Lung (tissue), 12 donors: Measurements from ENCODE around the gene L3HYPDH. TPM values are rescaled to one million over a fixed set of nuclear protein-coding genes. Genes with fewer than 3 reads are reported as not detected.

Experiments used
- ATAC-seq: fragments of 200-7000 bp; cut with Tn5 transposase; one replicate; pipeline ENCODE4 v1.9.1; 2020; ENCODE audit warnings: moderate number of reproducible peaks; ENCODE audit not compliant: insufficient read depth, low FRiP score
- DNase-seq, 3 donors: peaks; one replicate each; pipeline ENCODE4 v3.0.0-alpha.2; 2013 to 2017
- H3K27ac ChIP-seq, 2 donors: one replicate each; pipeline ENCODE4 v1.5.1; 2013; ENCODE audit warnings: mild to moderate bottlenecking in 2 of 2, moderate library complexity in 2 of 2, control low read depth in 1 of 2, inconsistent platforms in 1 of 2, low read depth in 1 of 2, low read length in 1 of 2
- H3K27me3 ChIP-seq, 3 donors: one replicate each; pipeline ENCODE4 v1.5.1; 2013; ENCODE audit warnings: low read length in 2 of 3; ENCODE audit not compliant: control insufficient read depth in 3 of 3, insufficient read depth in 3 of 3
- H3K36me3 ChIP-seq, 4 donors: one replicate each; pipeline ENCODE4 v1.5.1; 2013; ENCODE audit warnings: low read length in 4 of 4, mild to moderate bottlenecking in 1 of 4, moderate library complexity in 1 of 4; ENCODE audit not compliant: control insufficient read depth in 4 of 4, insufficient read depth in 4 of 4
- H3K4me1 ChIP-seq, 5 donors: one replicate each; pipeline ENCODE4 v1.5.1; 2013; ENCODE audit warnings: low read length in 5 of 5, mild to moderate bottlenecking in 2 of 5, moderate library complexity in 1 of 5; ENCODE audit not compliant: control insufficient read depth in 5 of 5, insufficient read depth in 5 of 5
- H3K4me3 ChIP-seq: one replicate; pipeline ENCODE4 v1.5.1; 2013; ENCODE audit warnings: mild to moderate bottlenecking, control low read depth, moderate library complexity
- H3K9ac ChIP-seq, 2 donors: one replicate each; pipeline ENCODE4 v1.5.1; 2013; ENCODE audit warnings: low read length in 2 of 2, control low read depth in 1 of 2; ENCODE audit not compliant: insufficient read depth in 1 of 2
- H3K9me3 ChIP-seq, 4 donors: one replicate each; pipeline ENCODE4 v1.5.1; 2013; ENCODE audit warnings: low read length in 3 of 4, mild to moderate bottlenecking in 1 of 4, moderate library complexity in 1 of 4; ENCODE audit not compliant: control insufficient read depth in 4 of 4, insufficient read depth in 3 of 4
- CTCF ChIP-seq: IDR thresholded peaks from 2 replicates; pipeline ENCODE4 v1.5.1; 2012; ENCODE audit warnings: mild to moderate bottlenecking; ENCODE audit errors: control extremely low read depth, extremely low read depth
- WGBS, 2 donors: extraction: QIAGEN DNeasy Blood & Tissue Kit; methylation state at CpG; one replicate each; pipeline ENCODE4 v1.1.7; 2013; 5-methylcytosine and 5-hydroxymethylcytosine counted together
- polyA plus RNA-seq, 2 donors: library from polyadenylated mRNA; stranded (reverse); fragments of 200-250 nt; gene quantifications; one replicate each; pipeline ENCODE4 v1.2.1, GENCODE V29; 2013
- total RNA-seq, 2 donors: library from RNA; depleted of rRNA in 1 of 2; stranded (reverse); fragments of >200 nt in 1 of 2; gene quantifications; one replicate each; pipeline ENCODE4 v1.2.1, GENCODE V29; 2014 to 2021
- donor health status: control.
- donor health status: control.
- donor health status: Bipolar disorder and iron deficiency.
- donor health status: healthy.
- donor health status: DM: yes; HTN: yes; CAD: no.

The L3HYPDH gene
- total and polyA plus RNA-seq, 4 donors = 17.1 to 32.8 (median 25.0) TPM

DNA sequence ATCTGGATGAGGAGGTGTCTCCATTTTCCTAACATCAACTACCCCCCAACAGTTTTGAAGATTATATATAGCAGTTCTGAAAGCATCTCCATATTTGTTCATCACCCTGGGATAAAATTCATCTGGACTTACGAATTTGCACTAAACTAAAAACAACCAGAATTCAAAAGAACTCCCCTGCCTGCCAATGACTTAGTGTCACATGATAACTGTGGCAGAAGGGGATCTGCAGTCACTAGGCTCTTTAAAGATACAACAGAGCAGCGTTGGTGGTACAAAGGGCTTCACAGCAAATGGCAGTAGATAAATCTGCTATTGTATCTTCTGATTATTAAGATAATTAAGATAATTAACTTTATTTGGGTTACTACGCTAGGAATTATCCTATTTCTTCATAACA is 49.1 kb downstream of the L3HYPDH start:
- Histone ChIP-seq H3K4me3 (no peak overlapping the region), H3K9ac (no peak overlapping the region), H3K27ac (no peak overlapping the region), H3K27me3 (no peaks in the 10 kb centered on the region), H3K36me3 (no peaks in the 10 kb centered on the region), H3K4me1 (peaks cover 0 to 11% (median 0%) of the 10 kb centered on the region in 5 donors), H3K9me3 (no peaks in the 10 kb centered on the region)
- no peak for TF ChIP-seq CTCF
- ATAC-seq = no peak
- WGBS, 2 donors = 88 to 94% methylated on average over 3 of the region's 3 CpGs
- DNase-seq = no peak

DNA sequence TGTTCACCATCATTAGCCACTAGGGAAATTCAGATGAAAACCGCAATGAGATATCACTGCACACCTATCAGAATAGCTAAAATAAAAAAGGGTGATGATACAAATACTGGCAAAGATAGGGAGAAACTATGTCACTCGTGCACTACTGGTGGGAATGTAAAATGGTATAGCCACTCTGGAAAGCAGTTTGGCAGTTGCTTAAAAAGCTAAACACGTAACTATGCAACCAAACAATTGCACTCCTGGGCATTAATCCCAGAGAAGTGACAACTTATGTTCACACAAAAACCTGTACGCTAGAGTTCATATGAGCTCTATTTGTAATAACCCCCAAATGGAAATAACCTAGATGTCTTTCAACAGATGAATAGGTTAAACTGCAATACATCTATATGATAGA is 54.4 kb downstream of the L3HYPDH start:
- no peak for ATAC-seq
- Histone ChIP-seq H3K4me1 (peaks cover 0 to 31% (median 10%) of the 10 kb centered on the region in 5 donors), H3K4me3 (no peak overlapping the region), H3K27me3 (no peaks in the 10 kb centered on the region), H3K27ac (no peak overlapping the region), H3K9ac (no peak overlapping the region), H3K9me3 (no peaks in the 10 kb centered on the region), H3K36me3 (no peaks in the 10 kb centered on the region)
- no peak for TF ChIP-seq CTCF
- DNase-seq = no peak
- WGBS, 2 donors = 92 to 93% methylated on average over 4 of the region's 4 CpGs

DNA sequence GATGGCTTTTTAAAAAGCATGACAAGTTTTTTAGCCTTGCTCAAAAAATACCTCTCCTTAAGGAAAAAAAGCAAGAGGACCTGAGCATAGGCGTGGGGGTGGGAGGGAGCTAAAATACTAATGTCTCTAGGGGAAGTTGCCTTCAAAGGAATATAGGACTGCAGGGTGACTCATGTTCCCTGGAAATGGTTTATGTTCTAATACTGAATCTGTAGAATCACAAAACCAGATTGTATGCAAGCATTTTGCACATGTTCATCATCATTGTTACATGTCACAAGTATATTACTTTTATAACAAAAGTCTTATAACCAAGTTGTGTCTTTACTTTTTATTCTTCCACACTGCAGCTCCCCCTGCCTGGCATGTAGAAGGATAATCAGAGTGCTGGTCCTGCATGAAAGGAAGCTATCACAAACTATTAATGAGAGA is 55.6 kb downstream of the L3HYPDH start:
- DNase-seq (peak in 2 of 3 donors; percentile 50 to 61), ATAC-seq (no peak)
- H3K9ac ChIP-seq = no peak overlapping the region
- no peaks in the 10 kb centered on the region for H3K36me3 ChIP-seq
- WGBS, 2 donors = 61 to 64% methylated on average over 1 of the region's 1 CpG
- no peaks in the 10 kb centered on the region for H3K27me3 ChIP-seq
- no peak overlapping the region for H3K4me3 ChIP-seq
- H3K9me3 ChIP-seq = no peaks in the 10 kb centered on the region
- H3K4me1 ChIP-seq = peaks cover 0 to 36% (median 14%) of the 10 kb centered on the region in 5 donors
- H3K27ac ChIP-seq = peak overlapping the region in 1 of 2 donors; percentile 82
- no peak for TF ChIP-seq CTCF
